ENCODE data around the gene SPSB3.

The SPSB3 gene

DNA sequence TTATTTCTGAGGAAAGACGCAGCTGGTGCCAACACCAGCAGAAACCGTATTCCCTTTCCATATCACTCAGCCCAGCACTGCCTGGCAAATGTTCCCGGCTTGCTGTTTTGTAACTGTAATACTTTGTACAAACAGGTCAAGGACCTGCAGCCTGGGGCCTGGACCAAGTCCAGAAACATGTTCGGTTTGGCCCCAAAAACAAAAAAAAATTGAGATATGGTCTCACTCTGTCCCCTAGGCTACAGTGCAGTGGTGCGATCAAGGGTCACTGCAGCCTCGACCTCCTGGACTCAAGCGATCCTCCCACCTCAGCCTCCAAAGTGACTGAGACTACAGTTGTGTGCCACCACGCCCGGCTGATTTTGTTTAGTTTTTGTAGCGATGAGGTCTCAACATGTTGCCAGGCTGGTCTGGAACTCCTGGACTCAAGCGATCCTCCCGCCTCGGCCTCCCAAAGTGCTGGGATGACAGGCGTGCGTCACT lies 43.1 kb upstream of the SPSB3 start:
- H3K27ac ChIP-seq: peak overlapping the region; percentile 80
- TF ChIP-seq, protein P1, sequence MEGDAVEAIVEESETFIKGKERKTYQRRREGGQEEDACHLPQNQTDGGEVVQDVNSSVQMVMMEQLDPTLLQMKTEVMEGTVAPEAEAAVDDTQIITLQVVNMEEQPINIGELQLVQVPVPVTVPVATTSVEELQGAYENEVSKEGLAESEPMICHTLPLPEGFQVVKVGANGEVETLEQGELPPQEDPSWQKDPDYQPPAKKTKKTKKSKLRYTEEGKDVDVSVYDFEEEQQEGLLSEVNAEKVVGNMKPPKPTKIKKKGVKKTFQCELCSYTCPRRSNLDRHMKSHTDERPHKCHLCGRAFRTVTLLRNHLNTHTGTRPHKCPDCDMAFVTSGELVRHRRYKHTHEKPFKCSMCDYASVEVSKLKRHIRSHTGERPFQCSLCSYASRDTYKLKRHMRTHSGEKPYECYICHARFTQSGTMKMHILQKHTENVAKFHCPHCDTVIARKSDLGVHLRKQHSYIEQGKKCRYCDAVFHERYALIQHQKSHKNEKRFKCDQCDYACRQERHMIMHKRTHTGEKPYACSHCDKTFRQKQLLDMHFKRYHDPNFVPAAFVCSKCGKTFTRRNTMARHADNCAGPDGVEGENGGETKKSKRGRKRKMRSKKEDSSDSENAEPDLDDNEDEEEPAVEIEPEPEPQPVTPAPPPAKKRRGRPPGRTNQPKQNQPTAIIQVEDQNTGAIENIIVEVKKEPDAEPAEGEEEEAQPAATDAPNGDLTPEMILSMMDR (conservative IDR thresholded peaks at IDR 0.05): no peak

DNA sequence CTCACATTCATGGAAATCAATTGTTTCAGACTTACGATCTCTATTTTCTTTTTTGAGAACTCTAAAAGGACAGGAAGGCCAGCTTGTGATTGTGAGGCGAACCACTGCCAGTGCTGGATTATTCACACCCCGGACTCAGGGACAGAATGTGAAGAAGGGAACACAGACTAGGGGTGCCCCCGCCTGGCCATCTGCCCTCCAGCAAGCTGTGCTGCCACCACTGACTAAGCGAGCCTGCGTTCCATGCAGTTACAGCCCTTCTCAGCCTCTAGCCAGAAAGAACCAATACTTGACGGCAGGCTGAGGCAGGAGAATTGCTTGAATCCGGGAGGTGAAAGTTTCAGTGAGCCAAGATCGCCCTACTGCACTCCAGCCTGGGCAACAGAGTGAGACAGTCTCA lies 41.5 kb upstream of the SPSB3 start:
- no peak overlapping the region for H3K27ac ChIP-seq
- TF ChIP-seq, protein P1 (conservative IDR thresholded peaks at IDR 0.05): no peak

DNA sequence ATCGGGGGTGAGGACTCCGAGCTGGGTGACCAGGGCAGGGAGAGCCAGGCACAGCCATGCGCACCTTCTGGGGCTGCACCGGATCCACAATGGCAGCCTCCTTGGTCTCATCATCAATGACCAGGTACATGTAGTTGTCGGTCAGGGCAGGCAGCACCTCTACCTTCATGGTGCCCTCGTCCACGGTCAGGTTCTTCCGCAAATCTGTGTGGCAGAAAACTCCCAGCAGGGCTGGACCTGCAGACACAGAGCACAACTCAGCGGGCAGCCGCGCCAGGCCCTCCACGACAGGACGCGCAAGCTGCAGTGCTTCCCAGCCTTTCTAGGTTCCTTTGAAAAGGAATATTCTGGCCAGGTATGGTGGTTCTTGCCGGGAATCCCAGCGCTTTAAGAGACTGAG lies 40.4 kb upstream of the SPSB3 start:
- TF ChIP-seq, protein P1 (conservative IDR thresholded peaks at IDR 0.05): no peak
- no peak overlapping the region for H3K27ac ChIP-seq

DNA sequence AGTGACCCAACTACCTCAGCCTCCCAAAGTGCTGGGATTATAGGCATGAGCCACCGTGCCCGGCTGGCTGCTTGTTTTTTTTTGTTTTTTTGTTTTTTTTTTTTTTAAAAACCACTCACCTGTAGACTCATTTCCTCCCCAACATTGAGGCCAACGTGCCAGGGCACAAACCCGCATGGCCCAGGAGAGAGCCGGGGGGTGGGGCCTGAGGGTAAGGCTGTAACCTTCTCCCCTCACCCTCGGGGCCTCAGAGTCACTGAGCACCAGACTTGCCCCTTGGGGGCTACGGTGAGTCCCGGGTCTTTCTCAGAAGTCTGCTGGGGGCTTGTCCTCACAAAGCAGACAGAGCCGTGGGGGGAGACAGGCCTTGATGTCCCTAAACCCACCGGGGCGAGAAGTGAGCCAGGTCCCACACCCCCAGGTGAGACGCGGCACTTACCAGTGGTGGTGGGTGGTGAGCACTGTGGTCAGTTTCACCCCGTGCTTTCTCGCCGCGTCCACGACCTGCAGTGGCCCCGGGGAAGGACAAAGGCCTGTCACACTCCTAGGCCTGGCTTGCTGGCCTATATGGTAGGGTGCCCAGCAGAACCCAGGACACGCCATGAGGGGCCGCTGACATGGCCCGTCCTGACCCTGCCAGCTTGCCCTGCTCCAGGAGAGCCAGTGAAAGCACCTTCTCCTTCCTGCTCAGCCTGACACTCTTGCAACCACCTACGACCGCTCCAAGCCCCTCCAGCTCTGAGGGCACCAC lies 39.7 kb upstream of the SPSB3 start:
- TF ChIP-seq, protein P1 (conservative IDR thresholded peaks at IDR 0.05): no peak
- H3K27ac ChIP-seq: no peak overlapping the region

DNA sequence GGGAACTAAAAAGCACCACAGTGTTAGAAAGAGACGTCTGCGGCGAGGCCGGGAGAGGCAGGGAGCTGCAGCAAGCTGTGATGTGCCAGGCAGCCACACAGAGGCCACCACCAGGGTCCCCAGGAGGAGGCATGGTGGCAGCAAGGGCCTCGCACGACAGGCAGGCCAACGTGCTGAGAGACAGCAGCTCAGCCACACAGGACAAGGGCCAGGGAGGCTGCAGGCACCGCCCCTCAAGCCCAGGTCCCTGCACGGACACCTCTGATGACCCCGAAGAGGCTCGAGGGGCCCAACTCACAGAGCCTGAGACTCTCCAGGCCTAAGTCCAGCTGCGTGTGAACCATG lies 38.5 kb upstream of the SPSB3 start:
- H3K27ac ChIP-seq: no peak overlapping the region

DNA sequence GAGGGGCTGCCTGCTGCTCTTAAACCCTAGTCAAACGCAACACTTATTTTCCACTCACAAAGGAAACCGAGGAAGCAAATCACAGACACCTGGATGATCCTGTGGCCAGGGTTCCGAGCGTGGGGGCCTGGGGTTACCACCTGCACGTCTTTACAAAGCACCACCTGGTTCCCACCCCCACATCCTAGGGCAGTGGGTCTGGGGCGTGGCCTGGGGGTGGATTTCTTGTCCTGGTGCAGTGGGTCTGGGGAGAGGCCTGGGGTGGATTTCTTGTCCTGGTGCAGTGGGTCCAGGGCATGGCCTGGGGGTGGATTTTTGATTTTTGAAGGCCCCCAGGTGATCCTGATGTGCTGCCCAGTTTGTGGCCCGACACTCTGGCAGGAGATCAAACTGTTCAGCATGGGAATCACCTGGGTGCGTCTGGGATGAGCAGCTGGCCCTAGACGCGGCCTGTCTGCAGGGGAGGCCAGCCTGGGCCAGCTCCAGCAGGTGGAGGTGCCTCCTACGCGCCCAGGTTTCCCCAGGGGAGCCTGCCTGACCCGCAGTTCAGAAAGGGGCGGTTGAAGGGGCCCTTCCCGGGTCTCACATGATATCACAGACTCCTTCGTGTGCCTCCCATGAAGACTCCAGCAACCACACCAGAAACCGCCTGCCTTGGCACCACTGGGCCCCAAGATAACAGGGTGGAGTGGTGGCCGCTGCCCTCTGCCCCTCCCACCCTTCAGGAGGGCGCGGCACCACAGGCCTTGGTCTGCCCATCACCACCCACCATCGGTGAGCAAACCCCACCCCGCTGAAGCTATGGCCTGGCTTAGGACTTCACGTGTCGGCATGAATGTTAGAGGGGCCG lies 38.0 kb upstream of the SPSB3 start:
- TF ChIP-seq, protein P1 (conservative IDR thresholded peaks at IDR 0.05): no peak
- H3K27ac ChIP-seq: no peak overlapping the region

More for the DNA sequence above, 38.5 kb upstream of the SPSB3 start:
- TF ChIP-seq, protein P1 (conservative IDR thresholded peaks at IDR 0.05): no peak

DNA sequence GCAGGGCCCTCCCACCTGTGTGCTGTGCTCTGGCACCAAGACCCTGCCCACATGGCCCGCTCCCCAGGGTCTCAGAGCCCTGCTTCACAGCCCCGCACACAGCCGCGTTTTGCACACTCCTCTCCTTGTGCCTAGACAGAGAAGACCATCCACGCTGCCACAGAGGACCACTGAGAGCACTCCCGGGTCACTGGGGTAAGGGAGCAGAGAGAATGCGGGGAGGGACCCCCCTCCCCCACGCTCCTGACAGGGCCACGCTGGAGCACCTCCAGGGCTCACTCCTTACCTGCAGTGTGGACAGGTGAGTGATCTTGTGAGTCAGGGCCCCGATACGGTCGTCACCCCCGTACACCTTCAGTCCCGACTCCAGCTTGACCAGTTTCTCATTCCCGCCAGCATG lies 37.2 kb upstream of the SPSB3 start:
- TF ChIP-seq, protein P1 (conservative IDR thresholded peaks at IDR 0.05): no peak
- no peak overlapping the region for H3K27ac ChIP-seq

Measured in VCaP (cell line).